HS-5 (cell line): ENCODE data around the gene ATL3.
A peak's percentile ranks its signal among the peaks of the same experiment; 100 is the strongest.
"Not testable (repeated sequence)": the region's sequence is repeated elsewhere in the genome, so short reads cannot be mapped to it uniquely, and the experiment has no call there.

ENCODE experiments used
- DNase-seq: peaks from one replicate; pipeline ENCODE4 v3.0.0-alpha.2; 2012; ENCODE audit warnings: low read depth

Gene ATL3, protein sequence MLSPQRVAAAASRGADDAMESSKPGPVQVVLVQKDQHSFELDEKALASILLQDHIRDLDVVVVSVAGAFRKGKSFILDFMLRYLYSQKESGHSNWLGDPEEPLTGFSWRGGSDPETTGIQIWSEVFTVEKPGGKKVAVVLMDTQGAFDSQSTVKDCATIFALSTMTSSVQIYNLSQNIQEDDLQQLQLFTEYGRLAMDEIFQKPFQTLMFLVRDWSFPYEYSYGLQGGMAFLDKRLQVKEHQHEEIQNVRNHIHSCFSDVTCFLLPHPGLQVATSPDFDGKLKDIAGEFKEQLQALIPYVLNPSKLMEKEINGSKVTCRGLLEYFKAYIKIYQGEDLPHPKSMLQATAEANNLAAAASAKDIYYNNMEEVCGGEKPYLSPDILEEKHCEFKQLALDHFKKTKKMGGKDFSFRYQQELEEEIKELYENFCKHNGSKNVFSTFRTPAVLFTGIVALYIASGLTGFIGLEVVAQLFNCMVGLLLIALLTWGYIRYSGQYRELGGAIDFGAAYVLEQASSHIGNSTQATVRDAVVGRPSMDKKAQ

DNA sequence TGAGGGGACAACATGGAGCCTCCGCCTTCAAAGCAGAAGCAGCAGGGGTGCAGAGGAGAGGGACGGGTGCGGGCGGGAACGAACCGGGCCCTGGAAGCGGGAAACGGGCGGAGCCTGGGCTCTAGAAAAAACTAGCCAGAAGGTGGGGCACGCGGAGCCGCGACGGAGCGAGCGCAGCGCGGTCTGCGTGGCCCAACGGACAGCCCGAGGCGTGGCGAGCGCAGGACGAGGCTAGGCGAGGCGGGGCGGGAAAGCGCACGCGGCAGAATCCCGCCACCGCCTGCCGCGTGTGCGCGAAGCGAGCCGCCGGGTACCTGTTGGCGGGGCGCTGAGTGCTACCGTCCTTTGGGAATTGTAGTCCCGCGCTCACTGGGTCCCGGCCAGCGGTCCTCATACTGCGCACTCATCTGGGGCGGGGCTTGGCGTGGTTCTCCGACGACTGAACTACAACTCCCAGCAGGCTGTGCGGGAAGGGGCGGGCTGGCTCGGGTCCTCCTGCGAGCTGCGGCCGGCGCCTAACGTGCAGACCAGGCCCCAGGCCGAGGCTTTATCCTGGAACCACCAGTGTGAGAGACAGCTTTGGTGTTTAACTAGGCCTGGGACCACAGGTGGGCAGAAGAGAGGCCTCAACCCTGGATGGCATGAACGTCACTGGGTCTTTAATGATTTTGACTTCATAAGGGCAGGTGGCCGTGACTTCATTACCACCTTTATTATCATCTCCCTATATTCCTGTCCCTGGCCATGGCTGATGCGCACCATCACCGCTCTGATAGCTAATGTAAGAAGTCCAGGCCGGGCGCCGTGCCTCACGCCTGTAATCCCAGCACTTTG, at the start of gene ATL3:
ATL3 (minus strand) TSS at position 55 of the 834 bp plus-strand sequence; CDS start at position 14, 41 bp downstream.
- peak; percentile 90 for DNase-seq

DNA sequence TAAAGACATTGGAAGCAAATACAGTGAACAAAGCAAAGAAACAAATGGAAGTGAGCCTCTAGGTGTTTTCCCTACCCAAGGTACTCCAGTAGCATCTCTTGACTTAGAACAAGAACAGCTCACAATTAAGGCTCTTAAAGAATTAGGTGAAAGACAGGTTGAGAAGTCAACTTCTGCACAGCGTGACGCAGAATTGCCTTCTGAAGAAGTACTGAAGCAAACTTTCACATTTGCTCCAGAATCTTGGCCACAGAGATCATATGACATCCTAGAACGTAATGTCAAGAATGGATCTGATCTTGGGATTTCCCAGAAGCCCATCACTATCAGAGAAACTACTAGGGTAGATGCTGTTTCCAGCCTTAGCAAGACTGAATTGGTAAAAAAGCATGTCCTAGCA, 49.4 kb upstream of the ATL3 start:
- no peak for DNase-seq

DNA sequence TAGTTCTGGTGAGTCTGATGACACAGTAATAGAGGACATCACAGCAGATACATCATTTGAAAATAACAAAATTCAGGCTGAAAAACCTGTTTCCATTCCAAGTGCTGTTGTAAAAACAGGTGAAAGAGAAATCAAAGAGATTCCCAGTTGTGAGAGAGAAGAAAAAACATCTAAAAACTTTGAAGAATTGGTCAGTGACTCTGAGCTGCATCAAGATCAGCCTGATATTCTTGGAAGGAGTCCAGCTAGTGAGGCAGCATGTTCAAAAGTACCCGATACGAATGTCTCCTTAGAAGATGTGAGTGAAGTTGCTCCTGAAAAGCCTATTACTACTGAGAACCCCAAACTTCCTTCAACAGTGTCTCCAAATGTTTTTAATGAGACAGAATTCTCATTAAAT, 48.8 kb upstream of the ATL3 start:
- no peak for DNase-seq

DNA sequence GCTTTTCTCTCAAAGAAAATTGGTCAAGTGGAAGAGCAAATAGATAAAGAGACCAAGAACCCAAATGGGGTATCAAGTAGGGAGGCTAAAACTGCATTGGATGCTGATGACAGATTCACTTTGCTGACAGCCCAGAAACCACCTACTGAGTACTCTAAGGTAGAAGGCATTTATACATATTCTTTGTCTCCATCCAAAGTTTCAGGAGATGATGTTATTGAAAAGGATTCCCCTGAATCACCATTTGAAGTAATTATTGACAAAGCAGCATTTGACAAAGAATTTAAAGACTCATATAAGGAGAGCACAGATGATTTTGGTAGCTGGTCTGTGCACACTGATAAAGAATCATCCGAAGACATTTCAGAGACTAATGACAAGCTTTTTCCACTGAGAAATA, 47.8 kb upstream of the ATL3 start:
- DNase-seq = no peak

DNA sequence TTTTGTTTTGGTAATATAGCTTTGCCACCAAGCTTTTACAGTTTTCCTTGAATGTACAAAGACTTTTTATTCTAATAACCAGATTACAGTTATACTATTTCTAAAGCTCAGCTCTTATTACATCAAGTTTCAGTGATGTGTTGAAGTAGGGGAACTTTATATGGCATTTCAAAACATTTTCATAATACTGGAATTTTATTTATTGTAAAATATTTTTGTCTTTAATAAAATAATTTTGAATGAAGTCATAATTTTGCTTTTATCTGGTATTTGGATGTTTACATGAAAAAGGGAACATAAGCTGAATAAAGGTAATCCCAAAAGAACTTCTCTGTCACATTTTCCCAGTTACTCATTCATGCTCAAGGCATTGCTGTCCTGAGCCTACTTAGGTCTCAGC, 44.9 kb upstream of the ATL3 start:
- DNase-seq = no peak

GRCh38 chr11:63713766-63714165, 42.6 kb upstream of the ATL3 start:
- DNase-seq = no peak

GRCh38 chr11:63711838-63712237, 40.7 kb upstream of the ATL3 start:
- no peak for DNase-seq

DNA sequence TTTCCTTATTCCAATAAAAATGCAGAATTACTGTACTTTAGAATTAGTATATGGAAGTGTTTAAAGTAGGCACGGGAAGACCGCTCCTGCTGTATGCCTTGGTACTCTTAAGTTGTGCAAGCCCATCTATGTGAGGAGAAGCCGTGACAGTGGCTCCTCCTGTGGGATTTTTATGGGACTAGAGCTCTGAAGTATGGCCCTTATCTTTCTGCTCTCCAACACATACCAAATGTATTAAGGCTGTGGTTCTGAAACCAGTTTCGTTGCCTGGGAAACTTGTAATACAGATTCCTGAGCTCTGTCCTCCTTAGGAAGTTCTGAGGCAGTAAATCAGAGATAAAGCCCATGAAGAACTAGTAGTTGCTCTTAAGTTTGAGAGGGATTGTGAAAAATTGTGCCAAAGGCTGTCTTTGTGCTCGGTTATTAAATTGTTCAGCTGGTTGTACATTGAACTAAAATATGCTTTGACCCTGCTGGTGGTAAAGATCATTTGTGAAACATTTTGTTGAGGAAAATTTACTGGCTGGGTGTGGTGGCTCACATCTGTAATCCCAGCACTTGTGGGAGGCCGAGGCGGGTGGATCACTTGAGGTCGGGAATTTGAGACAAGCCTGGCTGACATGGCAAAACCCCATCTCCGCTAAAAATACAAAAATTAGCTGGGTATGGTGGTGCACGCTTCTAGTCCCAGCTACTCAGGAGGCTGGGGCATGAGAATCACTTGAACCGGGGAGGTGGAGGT, 39.5 kb upstream of the ATL3 start:
- DNase-seq = no peak

DNA sequence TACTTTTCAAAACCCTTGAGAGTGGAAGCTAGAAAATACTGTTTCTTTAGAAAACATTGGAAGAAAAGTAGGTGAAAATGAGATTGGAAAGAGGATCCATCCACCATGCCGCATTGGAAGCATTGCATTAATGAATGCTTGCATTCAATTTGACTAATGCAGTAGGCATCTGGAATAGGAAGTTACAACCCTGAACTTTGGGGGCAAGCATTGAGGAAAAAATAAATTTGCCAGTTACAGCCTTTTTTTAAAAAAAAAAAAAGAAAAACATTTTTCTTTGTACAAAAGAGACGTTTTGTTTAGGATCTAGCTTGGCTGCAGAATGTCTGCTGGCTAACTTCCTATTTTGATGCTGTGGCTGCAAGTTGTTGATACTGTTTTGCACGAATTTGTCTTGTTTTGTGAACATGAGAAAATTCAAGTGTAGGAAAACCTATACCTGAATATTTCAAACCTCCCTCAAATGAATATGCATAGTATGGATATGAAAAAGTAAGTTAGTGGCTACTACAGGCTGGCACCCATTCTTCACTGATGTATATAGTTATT, 38.2 kb upstream of the ATL3 start:
- no peak for DNase-seq

DNA sequence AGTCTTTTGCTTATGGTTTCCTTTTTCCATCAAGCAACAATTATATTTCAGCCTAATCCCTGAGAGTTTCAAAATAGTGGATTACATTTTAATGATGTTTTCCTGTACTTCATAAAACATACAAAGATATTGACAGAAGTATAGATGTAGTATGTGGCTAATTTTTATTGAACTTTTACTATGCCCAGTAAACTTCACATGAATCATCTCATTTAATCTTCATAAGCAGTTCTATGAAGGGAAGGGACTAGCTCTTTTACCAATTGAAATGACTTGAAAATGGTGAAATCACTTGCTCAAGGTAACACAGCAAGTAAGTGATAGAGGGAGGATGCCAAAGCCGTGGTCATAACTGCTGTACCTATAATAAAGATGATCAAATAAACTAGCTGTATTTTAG, 37.6 kb upstream of the ATL3 start:
- no peak for DNase-seq

- no peak for DNase-seq
Measured at GRCh38 chr11:63705526-63705925, 34.4 kb upstream of the ATL3 start.

- DNase-seq = no peak
Measured at GRCh38 chr11:63699896-63700295, 28.7 kb upstream of the ATL3 start.

GRCh38 chr11:63698976-63699733, 28.0 kb upstream of the ATL3 start:
- DNase-seq = no peak

- DNase-seq = no peak
Measured at GRCh38 chr11:63694596-63694995, 23.4 kb upstream of the ATL3 start.

DNA sequence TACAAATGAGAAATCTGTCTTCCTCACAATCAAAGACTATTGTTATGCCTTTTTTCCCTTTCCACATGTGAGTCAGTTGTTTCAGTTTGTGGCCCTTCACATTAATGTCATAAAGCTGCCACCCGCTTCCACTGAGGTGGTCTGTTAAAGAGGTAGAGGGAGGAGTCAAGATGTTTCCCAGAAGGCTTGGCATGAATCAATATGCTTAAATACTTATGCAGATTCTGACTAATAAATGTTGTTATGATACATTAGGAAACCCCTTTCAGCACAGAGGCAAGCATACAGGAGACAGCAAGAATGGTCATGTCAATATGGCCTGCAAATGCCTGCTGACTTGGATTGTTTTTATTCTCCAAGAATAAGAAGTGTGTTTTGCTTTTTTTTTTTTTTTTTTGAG, 16.7 kb upstream of the ATL3 start:
- DNase-seq = no peak

DNA sequence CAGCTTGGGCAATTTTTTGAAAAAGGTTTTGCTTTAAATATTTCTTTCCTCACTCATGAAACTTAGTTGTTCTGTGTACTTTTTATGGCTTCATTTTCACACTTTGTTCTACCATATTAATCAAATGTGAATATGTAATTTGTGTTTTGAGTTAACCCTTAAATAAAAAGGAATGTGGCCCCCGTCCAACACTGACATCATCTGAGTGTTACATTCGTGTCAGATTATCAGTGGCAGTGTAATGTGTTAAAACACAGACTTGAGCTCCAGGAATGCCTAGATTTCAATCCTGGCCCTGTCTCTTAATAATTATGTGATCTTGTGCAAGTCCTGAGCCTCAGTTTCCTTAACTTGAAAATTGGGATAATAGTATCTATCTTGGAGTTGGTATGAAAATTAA, 15.8 kb upstream of the ATL3 start:
- DNase-seq = no peak

DNA sequence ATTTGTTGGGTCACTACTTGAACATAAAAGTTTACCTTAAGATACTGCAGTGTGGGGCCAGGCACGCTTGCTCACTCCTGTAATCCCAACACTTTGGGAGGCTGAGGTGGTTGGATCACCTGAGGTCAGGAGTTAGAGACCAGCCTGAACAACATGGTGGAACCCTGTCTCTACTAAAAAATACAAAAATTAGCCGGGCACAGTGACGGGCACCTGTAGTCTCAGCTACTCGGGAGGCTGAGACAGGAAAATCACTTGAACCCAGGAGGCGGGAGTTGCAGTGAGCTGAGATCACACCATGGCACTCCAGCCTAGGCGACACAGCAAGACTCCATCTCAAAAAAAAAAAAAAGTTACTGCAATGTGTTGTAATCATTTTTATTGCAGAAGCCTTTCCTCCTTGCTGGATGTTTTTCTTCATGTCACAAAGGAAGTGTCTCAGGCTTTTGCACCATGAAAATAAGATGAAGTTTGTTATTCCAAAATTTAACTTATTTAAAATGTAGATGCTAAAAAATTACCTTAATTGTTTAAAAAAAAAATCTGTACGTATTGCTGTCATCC, 14.1 kb upstream of the ATL3 start:
- DNase-seq = not testable (repeated sequence)

GRCh38 chr11:63683133-63683991, 12.2 kb upstream of the ATL3 start:
- no peak for DNase-seq

DNA sequence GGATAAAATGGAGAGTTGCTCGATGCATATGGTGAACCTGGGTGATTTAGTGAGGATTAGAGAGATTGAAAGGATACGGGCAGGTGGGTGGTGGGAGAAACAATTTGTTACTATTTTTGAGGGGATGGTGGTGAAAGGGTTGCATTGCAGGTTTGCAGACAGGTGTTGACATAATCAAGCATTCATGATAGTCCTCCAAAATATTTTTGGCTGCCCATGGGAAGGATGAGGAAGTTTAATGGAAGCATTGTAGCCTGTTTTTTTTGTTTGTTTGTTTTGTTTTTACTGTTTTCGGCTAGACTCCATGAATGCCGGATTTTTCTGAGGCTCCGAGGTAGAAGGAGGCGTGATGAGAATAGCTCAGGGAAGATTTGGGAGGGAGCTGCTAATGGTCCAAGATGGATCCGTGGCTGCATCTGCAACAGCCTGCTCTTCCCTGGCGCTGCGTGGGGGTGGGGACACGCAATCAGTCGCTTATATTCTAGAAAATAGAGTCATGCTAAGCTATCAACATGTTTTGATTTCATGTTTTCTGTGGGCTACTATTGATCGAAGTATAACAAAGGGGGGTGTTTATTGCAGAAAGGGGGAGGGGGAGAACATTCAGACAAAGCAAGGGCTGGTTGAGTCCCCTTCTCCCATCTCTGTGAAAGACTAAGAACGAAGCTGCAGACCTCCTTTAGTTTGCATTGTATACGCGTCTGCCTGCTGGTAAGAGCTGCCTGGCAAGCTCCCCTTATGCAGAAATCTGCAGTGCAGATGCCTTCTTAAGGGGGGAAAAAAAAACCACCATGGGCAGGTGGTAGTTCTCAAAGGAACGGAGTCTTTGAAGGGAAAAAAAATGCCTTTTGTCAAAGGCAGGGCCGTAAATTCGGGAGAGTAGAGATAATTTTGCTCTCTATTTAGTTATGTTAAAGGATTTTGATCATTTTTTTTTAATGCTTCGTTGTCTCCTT, 11.2 kb upstream of the ATL3 start:
- DNase-seq = no peak
